Fibroblast of upper back skin (primary cell): ENCODE measurements around the gene INPP4B.

Experiments
- DNase-seq: peaks from one replicate; pipeline ENCODE4 v3.0.0-alpha.2; 2013

INPP4B gene

GRCh38 chr4:142331646-142332045 lies 514.5 kb downstream of the INPP4B start:
- peak; percentile 48 for DNase-seq

- DNase-seq: no peak
These were observed 515.0 kb downstream of the INPP4B start for GRCh38 chr4:142331132-142331531.

GRCh38 chr4:142330311-142330710 lies 515.8 kb downstream of the INPP4B start:
- DNase-seq: no peak

- no peak for DNase-seq
These were observed 516.8 kb downstream of the INPP4B start for GRCh38 chr4:142329313-142329712.

GRCh38 chr4:142326181-142326580 lies 519.9 kb downstream of the INPP4B start:
- no peak for DNase-seq

GRCh38 chr4:142324572-142324971 lies 521.5 kb downstream of the INPP4B start:
- no peak for DNase-seq

- peak; percentile 7 for DNase-seq
These were observed 523.1 kb downstream of the INPP4B start for GRCh38 chr4:142322996-142323395.

GRCh38 chr4:142318280-142318679 lies 527.8 kb downstream of the INPP4B start:
- DNase-seq: peak; percentile 8

GRCh38 chr4:142316913-142317312 lies 529.2 kb downstream of the INPP4B start:
- DNase-seq: no peak

- no peak for DNase-seq
These were observed 530.1 kb downstream of the INPP4B start for GRCh38 chr4:142316025-142316424.

GRCh38 chr4:142314686-142315085 lies 531.4 kb downstream of the INPP4B start:
- DNase-seq: no peak

- DNase-seq: no peak
These were observed 531.9 kb downstream of the INPP4B start for GRCh38 chr4:142314247-142314646.

- DNase-seq: no peak
These were observed 533.7 kb downstream of the INPP4B start for GRCh38 chr4:142312391-142312790.

- no peak for DNase-seq
These were observed 534.2 kb downstream of the INPP4B start for GRCh38 chr4:142311916-142312315.

- DNase-seq: no peak
These were observed 536.3 kb downstream of the INPP4B start for GRCh38 chr4:142309772-142310171.

GRCh38 chr4:142307857-142308256 lies 538.2 kb downstream of the INPP4B start:
- peak; percentile 3 for DNase-seq

GRCh38 chr4:142297313-142297712 lies 548.8 kb downstream of the INPP4B start:
- no peak for DNase-seq

- no peak for DNase-seq
These were observed 552.6 kb downstream of the INPP4B start for GRCh38 chr4:142293536-142293935.

GRCh38 chr4:142292231-142292630 lies 553.9 kb downstream of the INPP4B start:
- DNase-seq: no peak

- DNase-seq: no peak
These were observed 554.6 kb downstream of the INPP4B start for GRCh38 chr4:142291299-142292050.

GRCh38 chr4:142287371-142287770 lies 558.7 kb downstream of the INPP4B start:
- DNase-seq: no peak

GRCh38 chr4:142285222-142285583 lies 560.9 kb downstream of the INPP4B start:
- DNase-seq: no peak

- DNase-seq: no peak
These were observed 561.5 kb downstream of the INPP4B start for GRCh38 chr4:142284402-142285221.

GRCh38 chr4:142282870-142283431 lies 563.1 kb downstream of the INPP4B start:
- DNase-seq: no peak
